Stimulated activated CD4-positive, alpha-beta T cell treated with anti-CD3 and anti-CD28 coated beads, Interleukin-15, amount 100 ng/mL, for 48 hours (primary cell): ENCODE results near the gene SUGCT.

Experiments used
- DNase-seq, 2 donors: peaks; one replicate each; pipeline ENCODE4 v3.0.0-alpha.2; 2020; ENCODE audit warnings: low read depth in 2 of 2

Gene SUGCT

DNA sequence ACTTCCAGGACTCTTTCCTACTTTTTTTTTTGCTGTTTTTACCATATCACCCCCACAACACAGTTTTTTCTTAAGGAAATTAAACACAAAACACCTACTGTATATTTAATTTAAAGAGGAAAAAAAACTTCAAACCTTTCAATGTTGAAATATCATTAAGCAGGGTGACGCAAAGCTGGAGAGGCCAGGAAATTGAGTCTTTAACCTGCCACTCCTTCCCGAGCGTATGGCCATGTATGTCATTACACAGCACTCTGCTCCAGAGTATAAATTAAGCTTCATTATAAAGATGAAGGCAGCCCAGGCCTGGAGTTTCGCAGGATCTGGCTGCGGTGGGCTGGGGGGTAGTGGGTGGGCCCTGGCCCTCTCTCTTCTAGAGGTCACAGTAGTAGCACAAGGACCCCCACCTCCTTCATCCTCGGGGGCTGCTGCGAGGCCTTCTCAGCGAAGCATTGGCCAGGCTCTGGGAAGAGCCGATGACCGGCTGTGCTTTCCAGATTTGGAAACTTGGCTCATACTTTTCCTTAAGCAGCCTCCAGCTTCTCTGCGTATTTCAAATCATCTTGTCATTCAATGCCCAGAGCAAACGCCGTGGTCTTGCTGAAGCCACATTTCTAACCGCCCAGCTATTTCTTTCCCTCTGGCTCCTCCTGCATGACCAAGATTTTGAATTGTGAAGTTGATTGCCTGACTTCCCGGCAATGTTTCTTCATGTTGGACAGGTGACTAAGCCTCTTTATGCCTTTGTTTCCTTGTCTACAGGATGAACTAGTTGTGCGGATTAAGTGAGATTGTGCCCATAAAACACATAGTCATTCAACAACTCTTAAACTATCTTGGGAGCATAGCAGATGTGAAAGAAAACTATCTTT is 765.1 kb downstream of the SUGCT start:
- DNase-seq = no peak

DNA sequence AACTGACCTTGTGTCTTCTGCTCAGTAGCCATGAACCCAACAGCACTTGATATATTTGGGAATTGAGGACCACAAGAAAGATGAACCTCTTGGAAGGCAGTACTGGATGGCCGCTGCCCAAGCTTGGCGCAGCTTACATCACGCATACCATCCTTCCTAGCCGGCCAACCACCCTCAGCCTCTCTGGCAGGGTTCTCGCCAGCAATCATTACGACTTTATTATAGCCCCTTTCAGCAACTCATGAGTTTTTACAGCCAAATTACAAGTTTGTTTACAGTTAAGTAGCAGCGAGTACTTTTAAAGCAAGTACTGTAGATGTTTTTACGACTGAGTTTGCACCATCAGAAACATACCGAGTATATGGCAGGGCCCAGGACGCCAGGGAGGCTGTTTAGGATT is 769.1 kb downstream of the SUGCT start:
- DNase-seq = no peak

DNA sequence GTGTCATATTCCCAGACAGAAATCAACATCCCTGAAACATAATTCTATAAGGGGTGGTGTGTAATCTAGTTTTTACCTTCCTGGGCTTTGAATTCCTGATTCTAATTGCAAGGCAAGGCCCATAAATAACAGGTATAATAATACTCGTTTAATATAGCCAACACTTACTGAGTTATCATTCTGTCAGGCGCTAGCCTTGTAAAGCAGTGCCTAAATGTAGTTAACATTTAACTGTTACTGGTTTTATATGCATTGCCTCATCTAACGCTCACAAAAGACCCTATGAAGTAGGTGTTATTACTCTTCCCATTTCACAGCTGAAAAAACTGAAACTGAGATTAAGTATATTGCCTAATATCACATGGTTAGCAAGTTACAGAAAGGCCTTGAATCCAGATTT is 772.5 kb downstream of the SUGCT start:
- no peak for DNase-seq

DNA sequence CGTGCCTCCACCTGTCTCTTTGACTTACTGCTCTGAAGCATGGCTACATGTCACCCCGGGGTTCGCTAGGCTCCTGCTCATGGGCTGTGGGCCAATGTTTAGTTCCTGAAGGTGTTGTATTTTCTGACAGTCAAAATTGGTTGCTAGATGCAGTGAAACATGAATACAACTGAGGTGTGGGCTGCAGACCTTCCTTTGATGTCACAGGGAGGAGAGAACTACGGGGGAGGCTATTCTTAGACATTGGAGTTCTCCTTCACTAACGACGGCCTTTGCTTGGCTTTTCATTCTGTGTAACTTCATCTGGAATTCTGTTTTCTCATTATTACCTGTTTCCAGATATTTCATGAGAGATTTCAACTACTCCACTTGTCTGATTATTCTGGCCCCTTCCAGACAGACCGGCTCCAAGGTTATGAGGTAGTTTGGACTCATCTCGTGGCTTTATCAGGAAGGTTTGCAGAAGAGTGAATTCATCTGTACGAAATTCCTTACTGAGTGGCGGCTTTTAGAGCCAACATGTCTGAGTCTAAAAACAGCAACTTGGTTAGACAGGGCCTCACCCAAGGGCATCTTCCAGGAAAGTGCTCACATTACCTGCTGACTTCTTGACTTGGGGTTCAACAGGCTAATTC is 774.7 kb downstream of the SUGCT start:
- DNase-seq = no peak
